HG03139 (cell line): ENCODE measurements around the gene TM6SF1.
"Not testable (repeated sequence)": the region's sequence is repeated elsewhere in the genome, so short reads cannot be mapped to it uniquely, and the experiment has no call there.

ENCODE experiments used
- ATAC-seq: cut with Tn5 transposase; IDR thresholded peaks from one replicate; pipeline ENCODE4 v1.9.1; 2021; ENCODE audit not compliant: unreplicated experiment

The TM6SF1 gene

GRCh38 chr15:83087576-83087975, 19.9 kb upstream of the TM6SF1 start:
- no peak for ATAC-seq

GRCh38 chr15:83088876-83089275, 18.6 kb upstream of the TM6SF1 start:
- ATAC-seq: no peak

GRCh38 chr15:83090465-83090864, 17.0 kb upstream of the TM6SF1 start:
- no peak for ATAC-seq

- ATAC-seq: not testable (repeated sequence)
Observed at GRCh38 chr15:83091965-83092308, 15.5 kb upstream of the TM6SF1 start.

GRCh38 chr15:83092309-83092976, 15.0 kb upstream of the TM6SF1 start:
- ATAC-seq: peak; percentile 88

DNA sequence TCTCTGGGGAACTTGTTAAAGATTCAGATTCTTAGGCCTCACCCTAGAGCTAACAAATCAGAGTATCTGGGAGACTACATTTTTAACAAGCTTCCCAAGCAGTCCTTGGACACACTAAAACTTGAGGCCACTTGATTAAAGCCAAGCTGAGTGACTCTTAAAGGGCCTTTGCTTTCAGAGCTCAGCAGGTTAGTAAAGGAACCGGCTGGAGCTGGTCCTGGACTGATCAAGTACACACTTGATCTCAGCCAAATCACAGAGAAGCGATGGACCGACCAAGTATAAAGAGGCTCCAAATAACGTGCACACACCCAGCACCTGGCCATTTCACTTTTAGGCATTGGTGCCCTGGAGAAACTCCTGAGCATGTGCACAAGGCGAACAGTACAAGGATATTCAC, 12.9 kb upstream of the TM6SF1 start:
- ATAC-seq: no peak

DNA sequence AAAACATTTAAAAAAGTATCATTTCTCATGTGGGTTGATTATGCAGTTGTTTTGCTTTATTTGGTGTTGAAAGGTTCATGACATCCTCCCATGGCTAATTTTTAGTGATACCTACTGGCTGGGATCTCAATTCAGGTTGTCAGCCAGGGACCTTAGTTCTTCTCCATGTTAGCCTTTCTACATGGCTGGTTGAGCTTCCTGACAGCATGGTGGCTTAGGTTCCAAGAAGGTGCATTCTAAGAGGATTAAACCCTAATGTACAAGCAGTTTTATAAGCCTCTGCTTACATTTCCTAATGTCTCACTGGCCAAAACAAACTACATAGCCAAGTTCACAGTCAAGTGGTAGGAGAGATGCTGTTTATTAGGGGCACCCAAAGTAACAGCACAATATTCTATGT, 9.4 kb upstream of the TM6SF1 start:
- no peak for ATAC-seq

GRCh38 chr15:83099290-83099689, 8.2 kb upstream of the TM6SF1 start:
- ATAC-seq: no peak

DNA sequence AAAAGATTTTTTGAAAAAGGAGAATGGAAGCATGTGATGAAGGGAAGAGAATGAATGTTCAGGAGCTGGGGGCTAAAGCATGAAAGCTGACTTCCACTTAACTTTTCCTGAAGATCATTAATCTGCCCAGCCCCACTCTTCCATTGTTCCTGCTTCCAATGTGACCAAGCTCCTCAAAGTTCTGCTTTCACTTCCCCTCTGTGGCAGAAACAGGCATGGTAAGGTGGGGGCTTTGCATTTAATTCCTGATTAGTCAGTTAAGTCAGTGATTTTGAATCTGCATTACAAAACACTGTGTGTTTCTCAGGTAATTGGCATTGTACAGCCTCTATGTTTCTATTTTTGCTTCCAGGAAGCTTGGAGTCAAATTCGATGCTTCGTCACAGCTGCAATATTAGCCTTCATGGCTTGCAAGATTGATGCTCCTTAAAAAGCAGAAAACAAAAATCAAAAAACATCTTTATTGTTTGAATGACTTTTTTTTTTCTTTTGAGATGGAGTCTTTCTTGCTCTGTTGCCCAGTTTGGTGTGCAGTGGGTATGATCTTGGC, 7.3 kb upstream of the TM6SF1 start:
- ATAC-seq: no peak

DNA sequence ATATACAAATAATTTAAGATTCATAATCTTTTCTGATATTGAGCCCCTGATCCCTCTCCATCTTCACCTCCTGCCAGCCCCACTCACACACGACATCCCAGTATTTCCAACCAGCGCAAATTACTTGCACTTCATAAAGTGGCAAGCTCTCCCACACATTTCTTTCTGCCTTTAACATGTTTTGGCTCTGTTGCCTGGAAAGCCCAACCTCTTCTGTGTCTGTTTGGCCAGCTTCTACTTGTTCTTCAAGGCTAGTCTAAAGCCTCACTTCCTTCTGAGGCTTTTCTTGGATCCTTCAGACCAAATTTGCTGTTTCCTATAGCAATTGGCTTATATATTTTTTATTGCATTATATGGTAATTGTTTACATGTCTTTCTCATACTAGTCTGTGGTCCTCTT, 5.1 kb upstream of the TM6SF1 start:
- ATAC-seq: no peak

GRCh38 chr15:83104141-83104540, 3.3 kb upstream of the TM6SF1 start:
- ATAC-seq: no peak

GRCh38 chr15:83105440-83105839, 2.0 kb upstream of the TM6SF1 start:
- ATAC-seq: no peak

GRCh38 chr15:83107841-83108181, 366 bp downstream of the TM6SF1 start:
- no peak for ATAC-seq

DNA sequence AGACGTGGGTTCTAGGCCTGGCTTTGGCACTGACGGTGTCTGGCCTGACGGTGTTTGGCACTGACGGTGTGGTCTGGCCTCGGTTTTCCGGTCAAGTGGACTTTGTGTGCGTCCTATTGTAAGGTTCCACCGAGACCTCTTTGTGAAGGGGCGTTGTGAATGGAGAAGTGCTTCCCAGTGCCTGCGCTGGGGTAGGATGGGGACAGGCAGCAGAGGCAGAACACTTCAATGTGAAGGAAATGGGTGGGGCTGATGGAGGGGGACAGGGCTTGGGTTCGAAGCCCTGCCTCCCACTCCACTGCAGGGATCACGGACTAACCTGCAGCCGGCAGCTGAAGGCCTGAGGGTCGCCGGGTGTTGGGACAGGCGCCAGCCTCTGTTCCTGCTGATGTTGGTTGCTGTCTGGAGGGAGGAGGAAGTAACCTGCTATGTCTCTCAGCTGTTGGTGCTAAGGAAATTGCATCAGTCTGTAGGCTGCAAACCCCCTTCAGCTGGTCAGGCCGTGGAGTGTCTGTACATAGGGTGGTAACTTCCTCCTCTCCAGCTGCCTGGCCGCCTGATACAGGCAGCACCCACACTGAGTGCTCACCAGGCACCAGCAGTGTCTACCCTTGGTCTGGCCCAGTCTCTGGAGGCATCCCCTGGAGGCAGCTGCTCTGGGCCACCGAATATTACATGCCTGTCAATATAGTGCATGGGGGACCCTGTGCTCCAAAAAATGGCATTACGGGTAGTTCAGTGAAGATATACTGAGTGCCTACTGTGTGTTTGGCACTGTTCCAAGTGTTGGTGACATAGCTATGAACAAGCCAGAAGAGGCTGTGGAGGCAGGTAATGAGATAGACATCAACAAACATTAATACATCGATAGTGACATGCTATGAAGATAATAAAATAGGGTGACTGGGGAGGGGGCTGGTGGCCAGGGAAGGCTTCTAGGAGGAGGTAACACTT, 1.1 kb downstream of the TM6SF1 start:
- peak; percentile 73 for ATAC-seq

DNA sequence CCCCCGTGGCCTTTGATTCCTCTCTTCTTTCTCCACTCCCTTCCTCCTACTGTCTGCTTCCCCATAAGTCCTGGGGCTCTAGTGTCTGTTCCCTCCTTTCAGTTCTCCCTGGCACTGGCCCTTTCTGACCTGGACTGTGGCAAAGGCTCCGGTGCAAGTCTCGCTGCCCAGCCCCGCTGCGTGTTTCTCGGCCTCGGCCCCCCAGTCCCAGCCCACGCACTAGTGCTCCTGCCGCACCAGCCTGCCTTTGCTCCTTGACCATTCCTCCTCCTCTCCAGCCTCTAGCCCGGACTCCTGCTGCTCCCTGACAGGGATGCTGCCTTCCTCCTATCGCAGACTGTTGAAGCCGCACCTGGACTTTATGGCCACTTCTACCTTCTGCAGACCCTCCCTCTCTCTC, 2.1 kb downstream of the TM6SF1 start:
- ATAC-seq: no peak

DNA sequence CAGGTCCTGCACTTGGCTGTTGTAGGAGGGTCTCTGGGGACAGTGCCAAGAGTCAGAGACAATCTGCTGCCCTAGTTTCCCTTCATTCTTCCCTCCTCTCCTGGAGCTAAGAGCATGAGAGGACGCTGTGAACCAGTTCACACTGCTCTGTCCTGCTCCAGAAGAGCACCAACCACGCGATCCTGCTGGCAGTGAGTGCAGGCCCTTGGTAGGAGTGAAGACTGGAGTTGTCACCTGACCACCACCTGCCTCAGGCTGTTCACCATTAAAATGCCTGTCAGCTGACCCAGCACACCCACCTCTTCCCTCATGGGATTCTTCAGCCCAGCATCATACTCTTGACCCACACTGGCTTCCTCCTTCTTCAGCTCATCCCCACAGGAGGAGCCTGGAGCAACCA, 2.9 kb downstream of the TM6SF1 start:
- no peak for ATAC-seq

DNA sequence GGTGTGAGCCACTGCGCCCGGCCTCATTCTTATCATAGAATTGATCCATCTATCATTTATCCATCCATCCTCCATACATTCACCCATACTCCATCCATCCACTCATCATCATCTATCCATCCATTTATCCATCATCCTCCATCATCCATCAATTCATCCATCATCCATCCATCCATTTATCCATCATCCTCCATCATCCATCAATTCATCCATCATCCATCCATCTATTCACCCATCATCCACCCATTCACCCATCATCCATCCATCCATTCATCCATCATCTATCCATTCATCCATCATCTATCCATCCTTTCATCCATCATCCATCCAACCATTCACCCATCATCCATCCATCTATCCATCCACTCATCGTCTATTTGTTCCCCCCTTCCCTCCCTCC, 3.7 kb downstream of the TM6SF1 start:
- ATAC-seq: no peak

GRCh38 chr15:83112233-83112955, 4.9 kb downstream of the TM6SF1 start:
- ATAC-seq: no peak

DNA sequence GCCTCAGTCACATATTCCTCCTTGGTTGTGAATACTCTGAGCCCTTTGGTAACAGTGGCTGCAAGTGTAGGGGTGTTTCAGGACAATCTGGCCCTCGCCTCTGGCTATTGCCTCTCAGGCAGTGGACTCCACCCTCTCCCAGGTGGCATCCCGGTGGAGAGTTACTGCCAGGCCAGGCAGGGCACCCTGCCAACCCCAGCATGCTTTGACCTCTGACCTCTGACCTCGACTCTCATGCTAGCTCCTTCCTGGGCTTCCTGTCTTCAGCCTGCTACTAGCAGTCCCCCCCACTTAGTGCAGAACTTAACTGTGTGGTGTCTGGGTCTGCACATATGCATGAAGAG, 5.5 kb downstream of the TM6SF1 start:
- ATAC-seq: no peak

DNA sequence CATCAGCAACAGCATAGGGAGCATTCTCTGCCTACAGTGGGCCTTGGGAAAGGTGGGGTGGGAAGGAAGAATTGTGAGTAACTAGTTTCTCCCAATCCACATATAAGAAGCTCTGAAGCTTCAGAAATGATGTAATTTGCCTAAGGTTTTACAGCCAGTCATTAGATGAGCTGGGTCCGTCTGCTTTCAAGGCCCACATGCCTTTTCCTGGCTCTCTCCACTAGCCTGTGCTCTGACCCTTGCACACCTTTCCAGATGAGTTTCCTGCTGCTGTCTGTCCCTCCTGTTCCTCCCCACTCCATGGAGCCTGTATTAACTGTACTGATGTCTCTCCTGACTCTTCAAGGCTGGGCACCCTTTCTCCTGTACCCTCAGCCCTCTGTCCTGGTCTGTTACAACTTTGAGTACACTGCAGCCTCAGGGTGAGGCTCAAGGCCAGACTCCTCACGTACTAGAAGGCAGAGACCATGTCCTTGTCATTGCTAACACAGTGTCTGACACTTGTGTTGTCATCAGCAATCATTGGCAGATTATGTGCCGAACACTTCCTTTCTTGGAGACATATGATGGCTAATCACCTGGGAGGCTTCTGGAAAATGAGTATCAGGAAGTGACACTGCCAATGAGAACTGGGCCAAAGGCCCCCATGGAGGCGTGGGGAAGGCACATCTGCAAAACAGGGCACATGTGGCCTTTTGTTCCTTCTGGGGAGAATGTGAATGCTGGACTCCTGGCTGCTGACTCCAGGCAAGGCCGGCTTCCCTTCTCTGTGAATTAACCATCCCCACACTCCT, 6.6 kb downstream of the TM6SF1 start:
- no peak for ATAC-seq

- no peak for ATAC-seq
Observed at GRCh38 chr15:83114856-83115255, 7.4 kb downstream of the TM6SF1 start.
